ENCODE data around the gene RECK. TPM values are rescaled to one million over a fixed set of nuclear protein-coding genes. Genes with fewer than 3 reads are reported as not detected.
A peak's percentile ranks its signal among the peaks of the same experiment; 100 is the strongest.

The RECK gene
- total RNA-seq, 4 donors from 2014 or later, result 7.1 to 20.0 (median 18.6) TPM

GRCh38 chr9:36163786-36164170, 127.1 kb downstream of the RECK start:
- no peak overlapping the region for H3K4me3 ChIP-seq (replicated peaks in 1 of 3)
- DNase-seq, result no peak
- intact Hi-C loops (cut with DNase I), result loop anchor here (10.0 kb wide), 1 partner anchor 209 kb away; the partner anchor contains the start of gene OR2S2

GRCh38 chr9:36164372-36164771, 127.7 kb downstream of the RECK start:
- H3K4me1 ChIP-seq, result peaks cover 8 to 26% of the 10 kb centered on the region in 2 donors
- intact Hi-C loops (cut with DNase I), result loop anchor here (10.0 kb wide), 1 partner anchor 210 kb away; the partner anchor contains the start of gene OR2S2

More at GRCh38 chr9:36163786-36164170, 127.1 kb downstream of the RECK start:
- Histone ChIP-seq H3K9me3 (no peaks in the 10 kb centered on the region), H3K27me3 (no peaks in the 10 kb centered on the region), H3K27ac (peak overlapping the region; percentile 42 to 84 (median 71)), H3K36me3 (no peaks in the 10 kb centered on the region), H3K4me1 (peaks cover 8 to 26% of the 10 kb centered on the region in 2 donors)
- TF ChIP-seq POLR2A (IDR thresholded peaks at IDR 0.05), result no peak
- TF ChIP-seq CTCF (IDR thresholded peaks at IDR 0.05), result no peak
- 62 to 69% methylated on average over 4 of the region's 4 CpGs for WGBS, 2 donors

GRCh38 chr9:36164989-36165388, 128.3 kb downstream of the RECK start:
- no peak for DNase-seq
- Histone ChIP-seq H3K27me3 (no peaks in the 10 kb centered on the region), H3K27ac (peak overlapping the region in 2 of 3 donors; percentile 2 to 84), H3K36me3 (no peaks in the 10 kb centered on the region), H3K9me3 (no peaks in the 10 kb centered on the region), H3K4me3 (replicated peaks in 1 of 3) (no peak overlapping the region), H3K4me1 (peaks cover 8 to 26% of the 10 kb centered on the region in 2 donors)
- intact Hi-C loops (cut with DNase I), result loop anchor here (10.0 kb wide), 1 partner anchor 210 kb away; the partner anchor contains the start of gene OR2S2
- TF ChIP-seq POLR2A (IDR thresholded peaks at IDR 0.05) (no peak), CTCF (IDR thresholded peaks at IDR 0.05) (no peak)
- 63 to 68% methylated on average over 2 to 3 of the region's 3 CpGs for WGBS, 2 donors

More at GRCh38 chr9:36164372-36164771, 127.7 kb downstream of the RECK start:
- Histone ChIP-seq H3K4me3 (replicated peaks in 1 of 3) (no peak overlapping the region), H3K27ac (peak overlapping the region in 2 of 3 donors; percentile 2 to 84), H3K9me3 (no peaks in the 10 kb centered on the region), H3K36me3 (no peaks in the 10 kb centered on the region), H3K27me3 (no peaks in the 10 kb centered on the region)
- no peak for DNase-seq
- 77% methylated on average over 6 of the region's 6 CpGs for WGBS, 2 donors
- TF ChIP-seq CTCF (IDR thresholded peaks at IDR 0.05) (no peak), POLR2A (IDR thresholded peaks at IDR 0.05) (no peak)

- H3K4me3 ChIP-seq (replicated peaks in 1 of 3), result no peak overlapping the region
- intact Hi-C loops (cut with DNase I), result loop anchor here (2.0 to 10.0 kb wide), 2 partner anchors 63 to 211 kb away; partner anchors contain the start of gene OR2S2
- H3K27ac ChIP-seq, result peak overlapping the region in 2 of 3 donors; percentile 24 to 57
- H3K4me1 ChIP-seq, result peaks cover 8 to 26% of the 10 kb centered on the region in 2 donors
- no peaks in the 10 kb centered on the region for H3K36me3 ChIP-seq
- H3K27me3 ChIP-seq, result no peaks in the 10 kb centered on the region
- WGBS, 2 donors, result 53 to 68% methylated on average over 10 to 12 of the region's 12 CpGs
- TF ChIP-seq POLR2A (IDR thresholded peaks at IDR 0.05) (no peak), CTCF (IDR thresholded peaks at IDR 0.05) (no peak)
- DNase-seq, result no peak
- no peaks in the 10 kb centered on the region for H3K9me3 ChIP-seq
These were observed 129.1 kb downstream of the RECK start for GRCh38 chr9:36165826-36166167.

- Histone ChIP-seq H3K4me3 (replicated peaks in 1 of 3) (peak overlapping the region in 2 of 3 donors; percentile 11 to 35), H3K27me3 (no peaks in the 10 kb centered on the region), H3K4me1 (peaks cover 8 to 26% of the 10 kb centered on the region in 2 donors), H3K9me3 (no peaks in the 10 kb centered on the region), H3K27ac (peak overlapping the region in 2 of 3 donors; percentile 24 to 57), H3K36me3 (no peaks in the 10 kb centered on the region)
- DNase-seq, result peak; percentile 74 to 76
- TF ChIP-seq POLR2A (IDR thresholded peaks at IDR 0.05) (no peak), CTCF (IDR thresholded peaks at IDR 0.05) (peak; percentile 82 to 95 (median 92))
- WGBS, 2 donors, result 1 to 3% methylated on average over 26 to 37 of the region's 58 CpGs
- intact Hi-C loops (cut with DNase I), result loop anchor here (2.0 to 10.0 kb wide), 2 partner anchors 64 to 212 kb away; partner anchors contain the start of gene OR2S2
These were observed 129.6 kb downstream of the RECK start for GRCh38 chr9:36166168-36166927.
